Measurements from ENCODE around the gene LONP2. TPM values are rescaled to one million over a fixed set of nuclear protein-coding genes. Genes with fewer than 3 reads are reported as not detected.

The LONP2 gene
- polyA plus RNA-seq, 3 donors = 21.5 to 35.6 (median 26.0) TPM

- DNase-seq = no peak
- TF ChIP-seq CTCF (IDR thresholded peaks at IDR 0.05) = no peak
- Mint-ChIP-seq H3K4me1 (peaks cover 7% of the 10 kb centered on the region), H3K4me3 (no peak overlapping the region), H3K27ac (no peak overlapping the region), H3K9me3 (no peaks in the 10 kb centered on the region), H3K27me3 (ENCODE audit: low read depth in 3 of 3) (peaks cover 1 to 6% (median 6%) of the 10 kb centered on the region in 3 donors), H3K36me3 (no peaks in the 10 kb centered on the region)
- Histone ChIP-seq H4K20me1 (ENCODE audit: insufficient read depth, low read length) (no peaks in the 10 kb centered on the region), H3K27ac (ENCODE audit: low read depth in 1 of 2, low read length in 2 of 2) (no peak overlapping the region), H3K4me2 (replicated peaks; ENCODE audit: extremely low read depth, low read length, poor library complexity, severe bottlenecking) (no peak overlapping the region), H3K9me3 (replicated peaks in 1 of 2; ENCODE audit: control insufficient read depth in 1 of 2, insufficient read depth in 1 of 2, low read length in 2 of 2) (no peaks in the 10 kb centered on the region), H3K79me2 (ENCODE audit: insufficient read depth, low read length) (no peaks in the 10 kb centered on the region), H3K36me3 (replicated peaks in 1 of 2; ENCODE audit: control insufficient read depth in 1 of 2, insufficient read depth in 2 of 2, low read length in 2 of 2) (no peaks in the 10 kb centered on the region), H3K4me1 (ENCODE audit: control insufficient read depth in 1 of 2, insufficient read depth in 2 of 2, low read length in 2 of 2) (no peaks in the 10 kb centered on the region), H2AFZ (ENCODE audit: insufficient read depth, low read depth, low read length, poor library complexity, severe bottlenecking) (no peak overlapping the region), H3K9ac (ENCODE audit: insufficient read depth, low read length, poor library complexity, severe bottlenecking) (no peak overlapping the region), H3K4me3 (replicated peaks in 1 of 3; ENCODE audit: low read depth in 2 of 3, low read length in 3 of 3) (no peak overlapping the region), H3K27me3 (ENCODE audit: control insufficient read depth in 2 of 2, insufficient read depth in 2 of 2, low read length in 2 of 2) (no peaks in the 10 kb centered on the region)
- intact Hi-C loops (cut with micrococcal nuclease) = no loop called here
- WGBS (ENCODE audit: insufficient coverage) = no CpG with 5 or more reads among the region's 2 CpGs
Observed at GRCh38 chr16:48232493-48233040, 11.5 kb upstream of the LONP2 start.

- Mint-ChIP-seq H3K27ac (no peak overlapping the region), H3K36me3 (no peaks in the 10 kb centered on the region), H3K9me3 (peaks cover 0 to 3% (median 0%) of the 10 kb centered on the region in 7 donors), H3K27me3 (ENCODE audit: low read depth in 3 of 3) (peaks cover 1 to 6% (median 4%) of the 10 kb centered on the region in 3 donors), H3K4me1 (peaks cover 7% of the 10 kb centered on the region), H3K4me3 (no peak overlapping the region)
- Histone ChIP-seq H3K4me3 (replicated peaks in 1 of 3; ENCODE audit: low read depth in 2 of 3, low read length in 3 of 3) (no peak overlapping the region), H3K36me3 (replicated peaks in 1 of 2; ENCODE audit: control insufficient read depth in 1 of 2, insufficient read depth in 2 of 2, low read length in 2 of 2) (no peaks in the 10 kb centered on the region), H3K27me3 (ENCODE audit: control insufficient read depth in 2 of 2, insufficient read depth in 2 of 2, low read length in 2 of 2) (no peaks in the 10 kb centered on the region), H4K20me1 (ENCODE audit: insufficient read depth, low read length) (no peaks in the 10 kb centered on the region), H3K9ac (ENCODE audit: insufficient read depth, low read length, poor library complexity, severe bottlenecking) (no peak overlapping the region), H3K9me3 (replicated peaks in 1 of 2; ENCODE audit: control insufficient read depth in 1 of 2, insufficient read depth in 1 of 2, low read length in 2 of 2) (no peaks in the 10 kb centered on the region), H3K4me2 (replicated peaks; ENCODE audit: extremely low read depth, low read length, poor library complexity, severe bottlenecking) (no peak overlapping the region), H3K79me2 (ENCODE audit: insufficient read depth, low read length) (no peaks in the 10 kb centered on the region), H3K4me1 (ENCODE audit: control insufficient read depth in 1 of 2, insufficient read depth in 2 of 2, low read length in 2 of 2) (no peaks in the 10 kb centered on the region), H3K27ac (ENCODE audit: low read depth in 1 of 2, low read length in 2 of 2) (no peak overlapping the region), H2AFZ (ENCODE audit: insufficient read depth, low read depth, low read length, poor library complexity, severe bottlenecking) (no peak overlapping the region)
- intact Hi-C loops (cut with micrococcal nuclease) = no loop called here
- no peak for TF ChIP-seq CTCF (IDR thresholded peaks at IDR 0.05)
- DNase-seq = no peak
Observed at GRCh38 chr16:48234630-48235029, 9.5 kb upstream of the LONP2 start.
